ENCODE results near the gene P3H3.

P3H3 gene

DNA sequence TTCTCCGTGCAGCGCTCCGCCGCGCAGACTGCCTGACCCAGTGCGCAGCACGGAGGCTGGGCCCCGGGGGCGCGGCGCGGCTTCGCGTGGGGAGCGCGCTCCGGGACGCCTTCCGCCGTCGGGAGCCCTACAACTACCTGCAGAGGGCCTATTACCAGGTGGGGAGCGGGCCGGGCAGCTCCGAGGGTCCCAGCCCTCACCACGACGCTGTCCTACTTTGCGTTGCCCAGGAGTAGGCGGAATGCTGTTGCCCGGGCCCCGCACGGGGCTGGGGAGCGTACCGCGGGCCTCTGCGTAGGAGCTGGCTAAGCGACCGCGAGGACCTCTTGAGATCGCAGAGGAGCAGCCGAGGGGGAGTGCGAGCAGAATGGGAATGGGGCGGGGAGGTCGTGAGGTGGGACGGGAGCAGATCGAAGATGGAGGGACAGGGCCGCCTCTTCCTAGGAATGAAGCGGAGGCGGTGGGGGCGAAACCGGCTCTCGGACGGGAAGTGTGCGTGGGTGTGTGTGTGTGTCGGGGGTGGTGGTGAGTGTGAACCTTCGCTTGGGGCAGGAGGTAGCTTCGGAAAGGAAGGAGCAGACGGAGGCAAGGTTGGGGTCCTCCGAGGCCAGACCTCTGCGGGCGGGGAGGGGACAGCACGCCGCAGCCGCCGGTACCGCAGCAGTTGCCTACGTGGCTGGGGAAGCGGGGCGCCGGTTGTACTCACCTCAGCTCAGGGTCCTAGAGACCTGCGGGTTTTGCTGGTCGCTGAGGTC is 751 bp downstream of the P3H3 start (continued):
- TF ChIP-seq, protein P1, sequence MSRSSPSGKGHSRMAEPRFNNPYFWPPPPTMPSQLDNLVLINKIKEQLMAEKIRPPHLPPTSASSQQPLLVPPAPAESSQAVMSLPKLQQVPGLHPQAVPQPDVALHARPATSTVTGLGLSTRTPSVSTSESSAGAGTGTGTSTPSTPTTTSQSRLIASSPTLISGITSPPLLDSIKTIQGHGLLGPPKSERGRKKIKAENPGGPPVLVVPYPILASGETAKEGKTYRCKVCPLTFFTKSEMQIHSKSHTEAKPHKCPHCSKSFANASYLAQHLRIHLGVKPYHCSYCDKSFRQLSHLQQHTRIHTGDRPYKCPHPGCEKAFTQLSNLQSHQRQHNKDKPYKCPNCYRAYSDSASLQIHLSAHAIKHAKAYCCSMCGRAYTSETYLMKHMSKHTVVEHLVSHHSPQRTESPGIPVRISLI (tag by site-specific recombination; IDR thresholded peaks at IDR 0.05) = no peak
- TF ChIP-seq GLI4 (tag by site-specific recombination; IDR thresholded peaks at IDR 0.05) (peak; percentile 86; the same call in 1 of the 2 replicates), ZFP37 (tag by site-specific recombination; IDR thresholded peaks at IDR 0.05) (peak; percentile 84; the same call in 1 of the 2 replicates), ZNF548 (tag by site-specific recombination; IDR thresholded peaks at IDR 0.05) (no peak), ZNF221 (tag by site-specific recombination; IDR thresholded peaks at IDR 0.05; ENCODE audit: borderline replicate concordance) (no peak), EGR2 (tag by site-specific recombination; IDR thresholded peaks at IDR 0.05; ENCODE audit: low read depth) (peak; percentile 100), ZNF133 (tag by site-specific recombination; IDR thresholded peaks at IDR 0.05) (peak; percentile 58; the same call in 1 of the 2 replicates), ZNF2 (tag by site-specific recombination; IDR thresholded peaks at IDR 0.05) (peak; percentile 98), ZBTB48 (tag by site-specific recombination; IDR thresholded peaks at IDR 0.05) (peak; percentile 55), HOXC10 (CRISPR knock-in tag; IDR thresholded peaks at IDR 0.05) (no peak), ZNF112 (tag by site-specific recombination; IDR thresholded peaks at IDR 0.05) (no peak), GLI2 (tag by site-specific recombination; IDR thresholded peaks at IDR 0.05; ENCODE audit: borderline replicate concordance, low read depth) (no peak), OSR2 (tag by site-specific recombination; IDR thresholded peaks at IDR 0.05) (no peak; the same call in 1 of the 2 replicates), ZNF521 (tag by site-specific recombination; IDR thresholded peaks at IDR 0.05) (no peak), YY2 (tag by site-specific recombination; IDR thresholded peaks at IDR 0.05) (peak; percentile 71), ZNF624 (tag by site-specific recombination; IDR thresholded peaks at IDR 0.05) (no peak), ZNF658 (tag by site-specific recombination; IDR thresholded peaks at IDR 0.05) (no peak), ZNF677 (tag by site-specific recombination; IDR thresholded peaks at IDR 0.05) (no peak), ZNF785 (tag by site-specific recombination; IDR thresholded peaks at IDR 0.05) (0 out of 2 replicates have a peak, but pooled peaks have one; percentile 18), KLF9 (tag by site-specific recombination; IDR thresholded peaks at IDR 0.05; ENCODE audit: low read depth) (peak; percentile 70; the same call in 1 of the 2 replicates), ZNF645 (tag by site-specific recombination; IDR thresholded peaks at IDR 0.05) (0 out of 2 replicates have a peak, but pooled peaks have one; percentile 50), ZBTB6 (tag by site-specific recombination; IDR thresholded peaks at IDR 0.05) (no peak), MZF1 (tag by site-specific recombination; IDR thresholded peaks at IDR 0.05; ENCODE audit: borderline replicate concordance) (no peak), ZNF501 (tag by site-specific recombination; IDR thresholded peaks at IDR 0.05) (no peak), ZNF302 (tag by site-specific recombination; IDR thresholded peaks at IDR 0.05; ENCODE audit: low read depth) (no peak), ZNF140 (tag by site-specific recombination; IDR thresholded peaks at IDR 0.05) (no peak)
- TF ChIP-seq, protein P2, sequence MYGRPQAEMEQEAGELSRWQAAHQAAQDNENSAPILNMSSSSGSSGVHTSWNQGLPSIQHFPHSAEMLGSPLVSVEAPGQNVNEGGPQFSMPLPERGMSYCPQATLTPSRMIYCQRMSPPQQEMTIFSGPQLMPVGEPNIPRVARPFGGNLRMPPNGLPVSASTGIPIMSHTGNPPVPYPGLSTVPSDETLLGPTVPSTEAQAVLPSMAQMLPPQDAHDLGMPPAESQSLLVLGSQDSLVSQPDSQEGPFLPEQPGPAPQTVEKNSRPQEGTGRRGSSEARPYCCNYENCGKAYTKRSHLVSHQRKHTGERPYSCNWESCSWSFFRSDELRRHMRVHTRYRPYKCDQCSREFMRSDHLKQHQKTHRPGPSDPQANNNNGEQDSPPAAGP (tag by site-specific recombination; IDR thresholded peaks at IDR 0.05) = peak; percentile 69; the same call in 1 of the 2 replicates
- TF ChIP-seq, protein P3, sequence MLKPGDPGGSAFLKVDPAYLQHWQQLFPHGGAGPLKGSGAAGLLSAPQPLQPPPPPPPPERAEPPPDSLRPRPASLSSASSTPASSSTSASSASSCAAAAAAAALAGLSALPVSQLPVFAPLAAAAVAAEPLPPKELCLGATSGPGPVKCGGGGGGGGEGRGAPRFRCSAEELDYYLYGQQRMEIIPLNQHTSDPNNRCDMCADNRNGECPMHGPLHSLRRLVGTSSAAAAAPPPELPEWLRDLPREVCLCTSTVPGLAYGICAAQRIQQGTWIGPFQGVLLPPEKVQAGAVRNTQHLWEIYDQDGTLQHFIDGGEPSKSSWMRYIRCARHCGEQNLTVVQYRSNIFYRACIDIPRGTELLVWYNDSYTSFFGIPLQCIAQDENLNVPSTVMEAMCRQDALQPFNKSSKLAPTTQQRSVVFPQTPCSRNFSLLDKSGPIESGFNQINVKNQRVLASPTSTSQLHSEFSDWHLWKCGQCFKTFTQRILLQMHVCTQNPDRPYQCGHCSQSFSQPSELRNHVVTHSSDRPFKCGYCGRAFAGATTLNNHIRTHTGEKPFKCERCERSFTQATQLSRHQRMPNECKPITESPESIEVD (tag by site-specific recombination; IDR thresholded peaks at IDR 0.05) = no peak
- TF ChIP-seq, protein P4, sequence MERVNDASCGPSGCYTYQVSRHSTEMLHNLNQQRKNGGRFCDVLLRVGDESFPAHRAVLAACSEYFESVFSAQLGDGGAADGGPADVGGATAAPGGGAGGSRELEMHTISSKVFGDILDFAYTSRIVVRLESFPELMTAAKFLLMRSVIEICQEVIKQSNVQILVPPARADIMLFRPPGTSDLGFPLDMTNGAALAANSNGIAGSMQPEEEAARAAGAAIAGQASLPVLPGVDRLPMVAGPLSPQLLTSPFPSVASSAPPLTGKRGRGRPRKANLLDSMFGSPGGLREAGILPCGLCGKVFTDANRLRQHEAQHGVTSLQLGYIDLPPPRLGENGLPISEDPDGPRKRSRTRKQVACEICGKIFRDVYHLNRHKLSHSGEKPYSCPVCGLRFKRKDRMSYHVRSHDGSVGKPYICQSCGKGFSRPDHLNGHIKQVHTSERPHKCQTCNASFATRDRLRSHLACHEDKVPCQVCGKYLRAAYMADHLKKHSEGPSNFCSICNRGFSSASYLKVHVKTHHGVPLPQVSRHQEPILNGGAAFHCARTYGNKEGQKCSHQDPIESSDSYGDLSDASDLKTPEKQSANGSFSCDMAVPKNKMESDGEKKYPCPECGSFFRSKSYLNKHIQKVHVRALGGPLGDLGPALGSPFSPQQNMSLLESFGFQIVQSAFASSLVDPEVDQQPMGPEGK (tag by site-specific recombination; IDR thresholded peaks at IDR 0.05) = peak; percentile 97
- TF ChIP-seq, protein P5, sequence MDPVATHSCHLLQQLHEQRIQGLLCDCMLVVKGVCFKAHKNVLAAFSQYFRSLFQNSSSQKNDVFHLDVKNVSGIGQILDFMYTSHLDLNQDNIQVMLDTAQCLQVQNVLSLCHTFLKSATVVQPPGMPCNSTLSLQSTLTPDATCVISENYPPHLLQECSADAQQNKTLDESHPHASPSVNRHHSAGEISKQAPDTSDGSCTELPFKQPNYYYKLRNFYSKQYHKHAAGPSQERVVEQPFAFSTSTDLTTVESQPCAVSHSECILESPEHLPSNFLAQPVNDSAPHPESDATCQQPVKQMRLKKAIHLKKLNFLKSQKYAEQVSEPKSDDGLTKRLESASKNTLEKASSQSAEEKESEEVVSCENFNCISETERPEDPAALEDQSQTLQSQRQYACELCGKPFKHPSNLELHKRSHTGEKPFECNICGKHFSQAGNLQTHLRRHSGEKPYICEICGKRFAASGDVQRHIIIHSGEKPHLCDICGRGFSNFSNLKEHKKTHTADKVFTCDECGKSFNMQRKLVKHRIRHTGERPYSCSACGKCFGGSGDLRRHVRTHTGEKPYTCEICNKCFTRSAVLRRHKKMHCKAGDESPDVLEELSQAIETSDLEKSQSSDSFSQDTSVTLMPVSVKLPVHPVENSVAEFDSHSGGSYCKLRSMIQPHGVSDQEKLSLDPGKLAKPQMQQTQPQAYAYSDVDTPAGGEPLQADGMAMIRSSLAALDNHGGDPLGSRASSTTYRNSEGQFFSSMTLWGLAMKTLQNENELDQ (tag by site-specific recombination; IDR thresholded peaks at IDR 0.05; ENCODE audit: low read depth) = no peak
